ENCODE data around the gene FBXL7. TPM values are rescaled to one million over a fixed set of nuclear protein-coding genes. Genes with fewer than 3 reads are reported as not detected.

FBXL7 gene
- total and polyA plus RNA-seq, 5 experiments from 2014 or later = not detected

DNA sequence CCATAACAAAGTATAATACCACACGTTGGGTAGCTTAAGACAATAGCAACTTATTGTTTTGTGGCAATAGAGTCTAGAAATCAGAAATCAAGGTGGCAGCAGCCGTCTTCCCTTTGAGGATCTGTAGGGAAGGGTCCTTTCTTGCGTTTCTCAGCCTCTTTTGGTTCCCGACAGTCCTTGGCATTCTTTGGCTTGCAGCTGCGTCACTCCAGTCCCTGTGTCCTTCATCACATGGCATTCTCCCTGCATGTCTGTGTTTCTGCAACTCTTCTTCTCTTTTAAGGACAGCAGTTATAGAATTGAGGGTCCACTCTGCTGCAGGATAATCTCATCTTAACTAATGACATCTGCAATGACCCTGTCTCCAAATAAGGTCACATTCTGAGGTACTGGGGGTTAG, 140.1 kb downstream of the FBXL7 start:
- POLR2A ChIA-PET = no interaction called here
- Mint-ChIP-seq H3K9me3 (peaks cover 0 to 27% (median 6%) of the 10 kb centered on the region in 9 donors), H3K4me1 (no peaks in the 10 kb centered on the region), H3K4me3 (no peak overlapping the region), H3K36me3 (peaks cover 0 to 5% (median 0%) of the 10 kb centered on the region in 3 donors), H3K27me3 (peaks cover 0 to 2% (median 0%) of the 10 kb centered on the region in 5 donors), H3K27ac (no peak overlapping the region)
- DNase-seq (no peak), ATAC-seq (no peak)

- no peak for DNase-seq
- Mint-ChIP-seq H3K36me3 (no peaks in the 10 kb centered on the region), H3K4me1 (no peaks in the 10 kb centered on the region), H3K27ac (no peak overlapping the region), H3K27me3 (peaks cover 0 to 2% (median 0%) of the 10 kb centered on the region in 5 donors), H3K9me3 (peaks cover 0 to 16% (median 10%) of the 10 kb centered on the region in 9 donors), H3K4me3 (no peak overlapping the region)
- no peak for ATAC-seq
- POLR2A ChIA-PET = no interaction called here
Observed at GRCh38 chr5:15643731-15644130, 143.8 kb downstream of the FBXL7 start.

- H3K4me3 Mint-ChIP-seq = no peak overlapping the region
- POLR2A ChIA-PET = no interaction called here
- ATAC-seq = no peak
- peaks cover 0 to 16% (median 10%) of the 10 kb centered on the region in 9 donors for H3K9me3 Mint-ChIP-seq
- DNase-seq = no peak
- peaks cover 0 to 2% (median 0%) of the 10 kb centered on the region in 5 donors for H3K27me3 Mint-ChIP-seq
- no peaks in the 10 kb centered on the region for H3K4me1 Mint-ChIP-seq
- H3K27ac Mint-ChIP-seq = no peak overlapping the region
- H3K36me3 Mint-ChIP-seq = no peaks in the 10 kb centered on the region
Observed at GRCh38 chr5:15645381-15646160, 145.6 kb downstream of the FBXL7 start.

- no peak overlapping the region for H3K4me3 Mint-ChIP-seq
- DNase-seq = no peak
- H3K9me3 Mint-ChIP-seq = peaks cover 0 to 15% (median 10%) of the 10 kb centered on the region in 9 donors
- peaks cover 0 to 2% (median 0%) of the 10 kb centered on the region in 5 donors for H3K27me3 Mint-ChIP-seq
- H3K4me1 Mint-ChIP-seq = no peaks in the 10 kb centered on the region
- no peaks in the 10 kb centered on the region for H3K36me3 Mint-ChIP-seq
- POLR2A ChIA-PET = no interaction called here
- ATAC-seq = no peak
- H3K27ac Mint-ChIP-seq = no peak overlapping the region
Observed at GRCh38 chr5:15646371-15646770, 146.4 kb downstream of the FBXL7 start.

DNA sequence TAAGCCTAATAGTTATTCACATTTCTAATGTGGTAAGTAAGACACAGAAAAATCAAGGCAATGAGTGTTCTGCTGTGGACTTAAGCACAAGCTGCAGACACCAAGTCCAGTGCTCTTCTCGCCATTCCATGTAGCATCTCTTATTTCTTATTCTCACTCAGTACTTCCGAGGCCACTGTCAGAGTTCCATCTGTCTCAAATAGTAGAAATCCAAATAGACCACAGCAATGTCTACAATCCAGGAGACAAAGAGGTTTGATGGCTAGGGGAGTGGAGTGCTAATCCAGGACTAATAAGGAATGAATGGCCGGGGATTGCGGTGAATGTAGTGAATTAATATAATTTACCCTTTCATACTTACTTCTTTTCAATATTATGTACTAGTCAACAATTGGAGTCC, 147.3 kb downstream of the FBXL7 start:
- Mint-ChIP-seq H3K36me3 (no peaks in the 10 kb centered on the region), H3K4me1 (no peaks in the 10 kb centered on the region), H3K27ac (no peak overlapping the region), H3K27me3 (peaks cover 0 to 2% (median 0%) of the 10 kb centered on the region in 5 donors), H3K9me3 (peaks cover 0 to 15% (median 9%) of the 10 kb centered on the region in 9 donors), H3K4me3 (no peak overlapping the region)
- DNase-seq (no peak), ATAC-seq (no peak)
- POLR2A ChIA-PET = no interaction called here

- no peak for ATAC-seq
- Mint-ChIP-seq H3K27me3 (no peaks in the 10 kb centered on the region), H3K4me1 (no peaks in the 10 kb centered on the region), H3K9me3 (peaks cover 0 to 10% (median 3%) of the 10 kb centered on the region in 9 donors), H3K4me3 (no peak overlapping the region), H3K36me3 (no peaks in the 10 kb centered on the region), H3K27ac (no peak overlapping the region)
- POLR2A ChIA-PET = no interaction called here
- no peak for DNase-seq
Observed at GRCh38 chr5:15650266-15650665, 150.3 kb downstream of the FBXL7 start.

DNA sequence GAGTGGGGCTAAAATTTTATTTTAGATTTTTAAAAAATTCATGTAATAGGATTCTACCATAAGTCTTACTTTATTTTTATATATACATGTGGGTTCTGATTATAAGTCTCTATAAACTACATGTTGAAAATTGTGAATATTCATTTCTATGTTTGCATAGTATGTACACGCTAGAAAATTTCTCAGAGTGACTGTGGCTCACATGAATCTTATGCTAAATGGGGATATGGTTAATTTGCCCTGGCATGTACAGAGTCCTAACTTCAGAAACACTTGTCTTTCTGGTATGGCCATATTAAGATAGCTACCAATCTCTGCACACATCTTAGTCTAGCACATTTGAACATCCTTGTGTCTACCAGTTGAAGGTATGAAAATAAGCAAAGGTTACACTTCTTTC, 154.8 kb downstream of the FBXL7 start:
- POLR2A ChIA-PET = no interaction called here
- ATAC-seq (no peak), DNase-seq (no peak)
- Mint-ChIP-seq H3K27ac (no peak overlapping the region), H3K4me3 (no peak overlapping the region), H3K27me3 (no peaks in the 10 kb centered on the region), H3K4me1 (no peaks in the 10 kb centered on the region), H3K9me3 (peaks cover 0 to 22% (median 3%) of the 10 kb centered on the region in 9 donors), H3K36me3 (no peaks in the 10 kb centered on the region)

DNA sequence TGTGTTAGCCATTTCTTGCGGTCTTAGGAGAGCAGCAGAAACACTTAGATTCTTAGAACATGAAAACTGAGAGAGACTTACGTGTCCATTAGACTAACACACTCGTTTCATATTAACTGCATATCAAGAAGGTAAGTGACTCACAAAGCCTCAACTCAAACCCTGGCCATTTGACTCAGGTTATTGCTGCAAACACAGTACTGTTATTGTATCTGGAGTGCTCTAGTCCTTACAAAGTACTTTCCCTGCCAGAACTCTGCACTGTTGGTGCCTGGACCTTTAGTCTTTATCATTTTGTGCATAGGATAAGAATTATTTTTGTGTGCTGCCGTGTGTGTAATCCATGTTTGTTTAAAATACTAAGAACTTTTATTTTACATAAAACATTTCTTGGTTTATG, 155.7 kb downstream of the FBXL7 start:
- peaks cover 0 to 22% (median 0%) of the 10 kb centered on the region in 9 donors for H3K9me3 Mint-ChIP-seq
- no peak overlapping the region for H3K4me3 Mint-ChIP-seq
- no peaks in the 10 kb centered on the region for H3K4me1 Mint-ChIP-seq
- DNase-seq = no peak
- no peaks in the 10 kb centered on the region for H3K36me3 Mint-ChIP-seq
- H3K27me3 Mint-ChIP-seq = no peaks in the 10 kb centered on the region
- no peak for ATAC-seq
- no peak overlapping the region for H3K27ac Mint-ChIP-seq
- POLR2A ChIA-PET = no interaction called here

DNA sequence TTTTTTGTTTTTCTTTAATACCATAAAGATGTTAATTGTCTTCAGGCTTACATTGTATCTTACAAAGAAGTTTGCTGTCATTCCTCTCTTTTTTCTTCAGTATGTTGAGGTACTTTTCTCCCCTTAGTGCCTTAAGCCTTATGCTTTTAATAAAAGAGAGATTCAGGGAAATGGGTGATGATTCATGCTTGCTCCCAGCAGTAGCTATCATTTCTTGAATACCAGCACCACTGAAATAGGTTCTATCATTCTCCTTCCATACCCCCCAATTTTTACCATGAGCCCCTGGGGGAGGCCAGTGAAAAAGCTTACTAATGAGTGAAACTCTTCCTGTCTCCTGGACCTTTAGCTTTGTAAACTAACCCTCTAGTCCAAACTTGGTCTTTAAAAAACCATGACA, 165.0 kb downstream of the FBXL7 start:
- Mint-ChIP-seq H3K9me3 (peaks cover 3 to 36% (median 12%) of the 10 kb centered on the region in 9 donors), H3K36me3 (peaks cover 0 to 13% (median 0%) of the 10 kb centered on the region in 3 donors), H3K27ac (no peak overlapping the region), H3K4me3 (no peak overlapping the region), H3K4me1 (no peaks in the 10 kb centered on the region), H3K27me3 (no peaks in the 10 kb centered on the region)
- ATAC-seq (no peak), DNase-seq (no peak)
- POLR2A ChIA-PET = no interaction called here

- no peak for DNase-seq
- H3K27ac Mint-ChIP-seq = no peak overlapping the region
- peaks cover 0 to 30% (median 10%) of the 10 kb centered on the region in 9 donors for H3K9me3 Mint-ChIP-seq
- peaks cover 0 to 8% (median 0%) of the 10 kb centered on the region in 3 donors for H3K36me3 Mint-ChIP-seq
- no peaks in the 10 kb centered on the region for H3K4me1 Mint-ChIP-seq
- H3K27me3 Mint-ChIP-seq = peaks cover 0 to 3% (median 0%) of the 10 kb centered on the region in 5 donors
- no peak for ATAC-seq
- POLR2A ChIA-PET = no interaction called here
- no peak overlapping the region for H3K4me3 Mint-ChIP-seq
Observed at GRCh38 chr5:15669826-15670225, 169.8 kb downstream of the FBXL7 start.

- H3K4me1 Mint-ChIP-seq = no peaks in the 10 kb centered on the region
- no peaks in the 10 kb centered on the region for H3K36me3 Mint-ChIP-seq
- peaks cover 0 to 3% (median 0%) of the 10 kb centered on the region in 5 donors for H3K27me3 Mint-ChIP-seq
- no peak for DNase-seq
- no peak for ATAC-seq
- no peak overlapping the region for H3K27ac Mint-ChIP-seq
- H3K9me3 Mint-ChIP-seq = peaks cover 0 to 15% (median 5%) of the 10 kb centered on the region in 9 donors
- POLR2A ChIA-PET = no interaction called here
- no peak overlapping the region for H3K4me3 Mint-ChIP-seq
Observed at GRCh38 chr5:15674716-15675115, 174.7 kb downstream of the FBXL7 start.

- ATAC-seq = no peak
- H3K9me3 Mint-ChIP-seq = peaks cover 0 to 5% (median 0%) of the 10 kb centered on the region in 9 donors
- POLR2A ChIA-PET = no interaction called here
- no peak for DNase-seq
- no peaks in the 10 kb centered on the region for H3K36me3 Mint-ChIP-seq
- H3K27me3 Mint-ChIP-seq = no peaks in the 10 kb centered on the region
- no peak overlapping the region for H3K27ac Mint-ChIP-seq
- H3K4me1 Mint-ChIP-seq = no peaks in the 10 kb centered on the region
- no peak overlapping the region for H3K4me3 Mint-ChIP-seq
Observed at GRCh38 chr5:15676591-15676990, 176.6 kb downstream of the FBXL7 start.

- DNase-seq = no peak
- Mint-ChIP-seq H3K36me3 (no peaks in the 10 kb centered on the region), H3K27me3 (no peaks in the 10 kb centered on the region), H3K4me1 (no peaks in the 10 kb centered on the region), H3K27ac (no peak overlapping the region), H3K9me3 (peaks cover 0 to 5% (median 0%) of the 10 kb centered on the region in 9 donors), H3K4me3 (no peak overlapping the region)
- POLR2A ChIA-PET = no interaction called here
- ATAC-seq = no peak
Observed at GRCh38 chr5:15679161-15679560, 179.2 kb downstream of the FBXL7 start.

- no peak for ATAC-seq
- POLR2A ChIA-PET = no interaction called here
- H3K27ac Mint-ChIP-seq = no peak overlapping the region
- no peak for DNase-seq
- no peaks in the 10 kb centered on the region for H3K36me3 Mint-ChIP-seq
- no peaks in the 10 kb centered on the region for H3K4me1 Mint-ChIP-seq
- H3K4me3 Mint-ChIP-seq = no peak overlapping the region
- no peaks in the 10 kb centered on the region for H3K27me3 Mint-ChIP-seq
- H3K9me3 Mint-ChIP-seq = peaks cover 0 to 5% (median 0%) of the 10 kb centered on the region in 9 donors
Observed at GRCh38 chr5:15680455-15680854, 180.5 kb downstream of the FBXL7 start.
